ENCODE results near the gene PRKCA. TPM values are rescaled to one million over a fixed set of nuclear protein-coding genes. Genes with fewer than 3 reads are reported as not detected.

Gene PRKCA
- total RNA-seq, 1 donor from 2014 or later = 16.4 TPM

DNA sequence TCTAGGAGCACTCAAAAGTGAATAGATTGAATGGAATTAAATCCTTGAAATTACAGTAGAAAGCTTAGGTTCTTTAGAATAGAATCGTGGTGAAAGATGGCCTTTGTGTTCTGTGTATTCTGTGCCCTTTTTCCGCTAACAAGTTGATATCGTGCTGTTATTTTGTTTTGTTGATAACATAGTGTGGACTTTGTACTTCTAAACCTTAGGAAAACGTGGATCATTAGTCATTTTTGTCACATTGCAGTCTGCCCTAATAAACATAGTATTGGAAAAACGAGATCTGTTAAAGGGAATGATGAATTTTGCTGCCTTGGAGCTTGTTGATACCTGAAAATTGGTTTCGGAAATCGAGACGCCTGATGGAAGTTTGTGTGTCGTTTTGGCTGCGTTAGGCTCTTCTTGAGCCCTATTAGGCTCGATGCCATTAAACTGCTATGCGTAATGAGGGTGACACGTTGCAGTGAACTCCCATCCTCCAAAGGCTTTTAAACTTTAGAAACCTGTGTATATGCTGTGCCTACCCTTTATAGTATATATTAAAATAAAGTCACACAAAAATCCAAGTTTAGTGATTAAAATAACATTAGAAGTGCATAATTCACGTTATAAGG, 145.7 kb downstream of the PRKCA start:
- Mint-ChIP-seq H3K4me1 (ENCODE audit: low read depth) (peaks cover 48% of the 10 kb centered on the region), H3K27me3 (no peaks in the 10 kb centered on the region), H3K27ac (peak overlapping the region; percentile 78), H3K36me3 (ENCODE audit: insufficient read depth) (peaks cover 1% of the 10 kb centered on the region), H3K9me3 (ENCODE audit: low read depth) (no peaks in the 10 kb centered on the region), H3K4me3 (ENCODE audit: low read depth) (peak overlapping the region; percentile 33)
- TF ChIP-seq, protein P1, sequence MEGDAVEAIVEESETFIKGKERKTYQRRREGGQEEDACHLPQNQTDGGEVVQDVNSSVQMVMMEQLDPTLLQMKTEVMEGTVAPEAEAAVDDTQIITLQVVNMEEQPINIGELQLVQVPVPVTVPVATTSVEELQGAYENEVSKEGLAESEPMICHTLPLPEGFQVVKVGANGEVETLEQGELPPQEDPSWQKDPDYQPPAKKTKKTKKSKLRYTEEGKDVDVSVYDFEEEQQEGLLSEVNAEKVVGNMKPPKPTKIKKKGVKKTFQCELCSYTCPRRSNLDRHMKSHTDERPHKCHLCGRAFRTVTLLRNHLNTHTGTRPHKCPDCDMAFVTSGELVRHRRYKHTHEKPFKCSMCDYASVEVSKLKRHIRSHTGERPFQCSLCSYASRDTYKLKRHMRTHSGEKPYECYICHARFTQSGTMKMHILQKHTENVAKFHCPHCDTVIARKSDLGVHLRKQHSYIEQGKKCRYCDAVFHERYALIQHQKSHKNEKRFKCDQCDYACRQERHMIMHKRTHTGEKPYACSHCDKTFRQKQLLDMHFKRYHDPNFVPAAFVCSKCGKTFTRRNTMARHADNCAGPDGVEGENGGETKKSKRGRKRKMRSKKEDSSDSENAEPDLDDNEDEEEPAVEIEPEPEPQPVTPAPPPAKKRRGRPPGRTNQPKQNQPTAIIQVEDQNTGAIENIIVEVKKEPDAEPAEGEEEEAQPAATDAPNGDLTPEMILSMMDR (IDR thresholded peaks at IDR 0.05; ENCODE audit: unreplicated experiment) = no peak
- DNase-seq (ENCODE audit: low spot score, unreplicated experiment) = no peak

DNA sequence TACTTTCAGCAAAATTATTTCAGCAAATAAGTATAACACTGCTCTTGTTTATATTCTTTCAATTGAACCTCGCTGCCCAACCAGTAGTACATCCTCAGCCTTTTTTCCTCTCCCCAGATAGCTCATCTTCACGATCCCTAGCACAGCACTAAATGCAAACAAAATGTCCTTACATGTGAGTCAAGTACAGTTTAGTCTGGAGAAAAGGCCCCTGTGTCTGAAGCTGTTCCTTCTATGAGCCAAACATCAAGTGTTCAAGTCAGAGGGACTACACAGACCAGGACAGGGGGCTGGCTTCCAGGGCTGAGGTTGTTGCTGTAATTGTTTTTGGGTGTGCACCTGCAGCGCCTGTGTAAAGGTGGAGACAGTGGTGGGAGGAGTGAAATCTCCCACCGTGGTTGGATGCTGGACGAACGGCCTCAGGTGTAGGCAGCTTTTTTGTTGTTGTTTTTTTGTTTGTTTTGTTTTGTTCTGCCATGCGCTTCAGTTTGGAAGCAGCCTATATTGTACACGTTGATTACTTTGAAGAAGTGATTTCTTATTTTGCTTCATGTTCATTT, 147.1 kb downstream of the PRKCA start:
- Mint-ChIP-seq H3K4me1 (ENCODE audit: low read depth) (peaks cover 40% of the 10 kb centered on the region), H3K27me3 (no peaks in the 10 kb centered on the region), H3K27ac (no peak overlapping the region), H3K9me3 (ENCODE audit: low read depth) (no peaks in the 10 kb centered on the region), H3K4me3 (ENCODE audit: low read depth) (no peak overlapping the region), H3K36me3 (ENCODE audit: insufficient read depth) (peaks cover 1% of the 10 kb centered on the region)
- TF ChIP-seq, protein P1 (IDR thresholded peaks at IDR 0.05; ENCODE audit: unreplicated experiment) = no peak
- no peak for DNase-seq (ENCODE audit: low spot score, unreplicated experiment)

DNA sequence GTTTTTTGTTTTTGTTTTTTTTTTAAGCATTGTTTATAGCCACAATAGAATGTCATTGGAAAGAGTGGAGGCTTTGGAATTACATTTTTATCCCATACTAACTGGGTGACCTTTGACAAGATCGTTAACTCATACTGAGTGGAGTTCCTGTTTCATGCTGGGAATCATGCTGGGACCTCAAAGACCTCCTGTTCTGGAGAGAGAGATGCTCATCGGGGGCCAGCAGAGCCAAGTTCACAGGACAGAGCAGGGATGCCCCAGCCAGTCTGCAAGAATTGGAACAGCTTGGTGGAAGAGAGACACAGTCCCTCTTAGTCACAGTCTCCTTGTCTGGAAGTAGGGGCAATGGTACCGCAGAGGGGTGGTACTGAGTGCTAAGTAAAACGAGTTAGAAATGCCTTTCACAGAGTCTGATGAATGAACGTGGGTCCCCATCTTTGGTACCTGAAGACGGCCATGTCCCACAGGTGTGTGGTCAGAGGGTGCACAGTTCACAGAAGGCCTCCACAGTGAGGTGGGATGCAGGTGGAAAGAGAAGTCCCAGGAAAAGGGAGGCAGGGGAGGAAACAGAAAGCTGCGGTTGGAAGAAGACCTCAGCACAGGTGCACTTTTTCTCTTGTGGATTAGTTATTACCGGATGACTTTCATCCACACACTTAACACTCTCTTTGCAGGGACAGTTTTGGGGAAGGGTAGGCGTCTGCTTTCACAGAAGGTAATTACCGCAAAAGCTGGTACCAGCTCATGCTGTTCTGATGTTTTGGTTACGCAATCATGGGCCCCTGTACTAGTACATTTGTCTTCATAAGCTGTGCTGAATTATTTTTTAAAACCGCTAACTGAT, 147.8 kb downstream of the PRKCA start:
- no peak for DNase-seq (ENCODE audit: low spot score, unreplicated experiment)
- TF ChIP-seq, protein P1 (IDR thresholded peaks at IDR 0.05; ENCODE audit: unreplicated experiment) = no peak
- no peak overlapping the region for H3K4me3 Mint-ChIP-seq (ENCODE audit: low read depth)
- no peaks in the 10 kb centered on the region for H3K27me3 Mint-ChIP-seq
- no peak overlapping the region for H3K27ac Mint-ChIP-seq
- H3K4me1 Mint-ChIP-seq (ENCODE audit: low read depth) = peaks cover 38% of the 10 kb centered on the region
- H3K9me3 Mint-ChIP-seq (ENCODE audit: low read depth) = no peaks in the 10 kb centered on the region
- H3K36me3 Mint-ChIP-seq (ENCODE audit: insufficient read depth) = peaks cover 1% of the 10 kb centered on the region

DNA sequence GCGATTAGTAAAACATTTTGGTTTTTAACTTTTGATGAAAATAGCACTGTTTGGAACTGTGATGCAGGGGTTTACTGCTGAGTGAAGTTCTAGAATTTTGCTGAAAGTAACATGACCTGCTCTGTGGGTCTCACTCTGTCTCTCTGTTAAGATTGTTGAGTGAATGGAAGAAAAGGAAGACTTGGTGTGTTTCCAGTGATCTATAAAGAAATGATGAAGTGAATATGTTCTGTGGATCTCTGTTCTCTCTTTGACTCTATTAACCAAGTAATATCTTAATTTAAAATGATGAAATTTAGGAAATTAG, 148.4 kb downstream of the PRKCA start:
- H3K9me3 Mint-ChIP-seq (ENCODE audit: low read depth) = no peaks in the 10 kb centered on the region
- no peak for DNase-seq (ENCODE audit: low spot score, unreplicated experiment)
- peaks cover 42% of the 10 kb centered on the region for H3K4me1 Mint-ChIP-seq (ENCODE audit: low read depth)
- H3K4me3 Mint-ChIP-seq (ENCODE audit: low read depth) = no peak overlapping the region
- H3K36me3 Mint-ChIP-seq (ENCODE audit: insufficient read depth) = peaks cover 1% of the 10 kb centered on the region
- H3K27ac Mint-ChIP-seq = no peak overlapping the region
- TF ChIP-seq, protein P1 (IDR thresholded peaks at IDR 0.05; ENCODE audit: unreplicated experiment) = no peak
- H3K27me3 Mint-ChIP-seq = no peaks in the 10 kb centered on the region

DNA sequence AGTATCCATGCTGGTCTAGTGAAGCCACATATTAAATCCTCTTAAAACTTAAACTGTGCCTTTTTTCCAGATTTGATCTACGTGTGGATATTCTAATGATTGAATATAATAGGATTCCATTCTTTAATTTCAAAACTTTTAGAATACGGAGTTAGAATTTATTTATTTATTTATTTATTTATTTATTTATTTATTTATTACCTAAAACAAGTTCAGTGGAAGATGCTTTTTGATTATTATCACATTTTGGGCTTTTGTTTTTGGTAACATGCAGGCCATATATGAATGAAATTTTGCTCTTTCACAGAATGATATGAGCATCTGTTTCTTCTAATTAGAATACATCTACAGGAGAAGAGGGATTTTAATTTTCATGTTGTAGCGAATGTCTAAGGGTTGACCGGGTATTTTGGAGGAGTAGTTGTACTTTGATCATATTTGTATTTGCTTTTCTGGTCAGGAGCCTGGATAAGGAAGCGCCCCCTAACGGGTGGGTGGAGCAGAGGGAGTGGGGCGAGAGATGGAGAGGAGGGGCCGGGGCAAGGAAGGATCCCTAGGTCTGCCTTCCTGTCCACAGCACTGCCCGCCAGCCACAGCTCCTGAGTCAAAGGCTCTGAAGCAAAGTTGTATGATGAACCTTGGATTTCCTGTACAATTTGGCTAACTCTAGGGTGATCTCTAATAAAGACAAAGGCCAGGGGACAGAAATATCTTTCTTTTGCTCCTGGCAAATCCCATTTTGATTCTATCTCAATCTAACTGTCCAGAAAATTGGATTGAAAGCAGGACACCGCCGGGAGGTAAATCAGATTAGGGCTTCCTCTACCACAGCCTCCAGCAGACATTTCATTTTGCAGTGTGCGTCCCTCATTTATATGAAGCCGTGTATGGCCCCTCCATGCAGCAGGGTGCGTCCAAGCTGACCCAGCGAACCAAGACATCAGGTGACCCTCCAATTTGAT, 149.1 kb downstream of the PRKCA start:
- TF ChIP-seq, protein P1 (IDR thresholded peaks at IDR 0.05; ENCODE audit: unreplicated experiment) = peak; percentile 40
- H3K36me3 Mint-ChIP-seq (ENCODE audit: insufficient read depth) = peaks cover 1% of the 10 kb centered on the region
- peaks cover 43% of the 10 kb centered on the region for H3K4me1 Mint-ChIP-seq (ENCODE audit: low read depth)
- no peaks in the 10 kb centered on the region for H3K9me3 Mint-ChIP-seq (ENCODE audit: low read depth)
- H3K4me3 Mint-ChIP-seq (ENCODE audit: low read depth) = no peak overlapping the region
- DNase-seq (ENCODE audit: low spot score, unreplicated experiment) = no peak
- H3K27ac Mint-ChIP-seq = no peak overlapping the region
- H3K27me3 Mint-ChIP-seq = no peaks in the 10 kb centered on the region

Measured in progenitor cell of endocrine pancreas (in vitro differentiated cells).